Activated CD4-positive, alpha-beta memory T cell treated with anti-CD3 and anti-CD28 coated beads for 36 hours (primary cell): ENCODE data around the gene SEPHS1. TPM values are rescaled to one million over a fixed set of nuclear protein-coding genes. Genes with fewer than 3 reads are reported as not detected.

Source experiments
- CTCF ChIA-PET: fragments of 350-600 bp; sonication (Branson Sonifier 250); formaldehyde crosslinking; loops from one replicate; lab custom pipeline; 2021; ENCODE audit warnings: antibody characterized with exemption, inconsistent platforms; lab: Charles Lee
- POLR2A ChIA-PET: fragments of 350-600 bp; sonication (Branson Sonifier 250); formaldehyde crosslinking; loops from one replicate; lab custom pipeline; 2021; ENCODE audit warnings: antibody characterized with exemption; lab: Charles Lee
- DNase-seq: peaks from one replicate; pipeline ENCODE4 v3.0.0-alpha.2; 2020
- H3K27ac Mint-ChIP-seq: one replicate; pipeline ENCODE4 v1.8.0; 2021; ENCODE audit warnings: mixed read lengths
- H3K27me3 Mint-ChIP-seq: one replicate; pipeline ENCODE4 v1.8.0; 2021; ENCODE audit warnings: mixed read lengths
- H3K36me3 Mint-ChIP-seq: one replicate; pipeline ENCODE4 v1.8.0; 2021; ENCODE audit warnings: mixed read lengths
- H3K4me1 Mint-ChIP-seq: one replicate; pipeline ENCODE4 v1.8.0; 2021; ENCODE audit warnings: low read depth, mixed read lengths
- H3K4me3 Mint-ChIP-seq: one replicate; pipeline ENCODE4 v1.8.0; 2021; ENCODE audit warnings: mild to moderate bottlenecking, mixed read lengths
- H3K9me3 Mint-ChIP-seq: one replicate; pipeline ENCODE4 v1.8.0; 2021; ENCODE audit warnings: mixed read lengths
- intact Hi-C: fragments of 100-400 bp; cut with micrococcal nuclease; formaldehyde crosslinking; loops from one replicate; pipeline ENCODE4 v1.15.1; 2023
- total RNA-seq, 2 experiments: library from RNA; stranded (reverse); gene quantifications; one replicate each; pipeline ENCODE4 v1.2.3, GENCODE V29; 2021

Gene SEPHS1
- total RNA-seq, 2 experiments from 2014 or later, result 57.2 to 57.6 TPM

- CTCF ChIA-PET, result no interaction called here
- no peak overlapping the region for H3K27ac Mint-ChIP-seq
Observed at GRCh38 chr10:13321576-13321975, 26.5 kb downstream of the SEPHS1 start.

GRCh38 chr10:13319166-13319565 lies 28.9 kb downstream of the SEPHS1 start:
- Mint-ChIP-seq H3K27me3 (no peaks in the 10 kb centered on the region), H3K9me3 (no peaks in the 10 kb centered on the region), H3K27ac (no peak overlapping the region), H3K4me1 (no peaks in the 10 kb centered on the region), H3K4me3 (no peak overlapping the region), H3K36me3 (peaks cover 22% of the 10 kb centered on the region)
- POLR2A ChIA-PET, result no interaction called here
- CTCF ChIA-PET, result no interaction called here
- no peak for DNase-seq
- intact Hi-C loops, result no loop called here

More at GRCh38 chr10:13321576-13321975, 26.5 kb downstream of the SEPHS1 start:
- H3K9me3 Mint-ChIP-seq, result no peaks in the 10 kb centered on the region
- H3K27me3 Mint-ChIP-seq, result no peaks in the 10 kb centered on the region
- H3K4me1 Mint-ChIP-seq, result no peaks in the 10 kb centered on the region
- intact Hi-C loops, result no loop called here
- DNase-seq, result no peak
- peaks cover 36% of the 10 kb centered on the region for H3K36me3 Mint-ChIP-seq
- H3K4me3 Mint-ChIP-seq, result no peak overlapping the region
- POLR2A ChIA-PET, result no interaction called here

- POLR2A ChIA-PET, result no interaction called here
- Mint-ChIP-seq H3K4me1 (no peaks in the 10 kb centered on the region), H3K4me3 (no peak overlapping the region), H3K27me3 (no peaks in the 10 kb centered on the region), H3K27ac (no peak overlapping the region), H3K9me3 (no peaks in the 10 kb centered on the region), H3K36me3 (peaks cover 16% of the 10 kb centered on the region)
- CTCF ChIA-PET, result interaction anchor here (0.6 to 1.4 kb wide), 2 partner anchors 15 to 416 kb away, joined by 3 to 4 read pairs; no protein-coding TSS in a partner anchor
- DNase-seq, result no peak
- intact Hi-C loops, result no loop called here
Observed at GRCh38 chr10:13317474-13317873, 30.6 kb downstream of the SEPHS1 start.

- DNase-seq, result no peak
- Mint-ChIP-seq H3K4me1 (no peaks in the 10 kb centered on the region), H3K27ac (no peak overlapping the region), H3K4me3 (no peak overlapping the region), H3K9me3 (no peaks in the 10 kb centered on the region), H3K27me3 (no peaks in the 10 kb centered on the region), H3K36me3 (peaks cover 13% of the 10 kb centered on the region)
- CTCF ChIA-PET, result interaction anchor here (1.4 kb wide), 1 partner anchor 14 kb away, joined by 4 read pairs; no protein-coding TSS in a partner anchor
- POLR2A ChIA-PET, result interaction anchor here (0.6 kb wide), 1 partner anchor 174 kb away, joined by 4 read pairs; no protein-coding TSS in a partner anchor
- intact Hi-C loops, result no loop called here
Observed at GRCh38 chr10:13316635-13317311, 31.3 kb downstream of the SEPHS1 start.

GRCh38 chr10:13315361-13315760 lies 32.7 kb downstream of the SEPHS1 start:
- intact Hi-C loops, result no loop called here
- Mint-ChIP-seq H3K27ac (no peak overlapping the region), H3K9me3 (no peaks in the 10 kb centered on the region), H3K36me3 (peaks cover 8% of the 10 kb centered on the region), H3K4me1 (no peaks in the 10 kb centered on the region), H3K4me3 (no peak overlapping the region), H3K27me3 (no peaks in the 10 kb centered on the region)
- no peak for DNase-seq
- CTCF ChIA-PET, result no interaction called here
- POLR2A ChIA-PET, result interaction anchor here (0.8 kb wide), 1 partner anchor 13 kb away, joined by 4 read pairs; no protein-coding TSS in a partner anchor

GRCh38 chr10:13311177-13311575 lies 36.9 kb downstream of the SEPHS1 start:
- intact Hi-C loops, result no loop called here
- Mint-ChIP-seq H3K36me3 (no peaks in the 10 kb centered on the region), H3K9me3 (no peaks in the 10 kb centered on the region), H3K27me3 (no peaks in the 10 kb centered on the region), H3K4me3 (no peak overlapping the region), H3K4me1 (no peaks in the 10 kb centered on the region), H3K27ac (no peak overlapping the region)
- DNase-seq, result no peak
- ChIA-PET POLR2A (no interaction called here), CTCF (interaction anchor here (1.6 kb wide), 1 partner anchor 9 kb away, joined by 3 read pairs; no protein-coding TSS in a partner anchor)

- Mint-ChIP-seq H3K9me3 (no peaks in the 10 kb centered on the region), H3K4me1 (no peaks in the 10 kb centered on the region), H3K27me3 (no peaks in the 10 kb centered on the region), H3K4me3 (no peak overlapping the region), H3K36me3 (no peaks in the 10 kb centered on the region), H3K27ac (no peak overlapping the region)
- ChIA-PET CTCF (interaction anchor here (1.6 kb wide), 1 partner anchor 8 kb away, joined by 3 read pairs; no protein-coding TSS in a partner anchor), POLR2A (no interaction called here)
- intact Hi-C loops, result no loop called here
- DNase-seq, result no peak
Observed at GRCh38 chr10:13310518-13311176, 37.4 kb downstream of the SEPHS1 start.

GRCh38 chr10:13309792-13310191 lies 38.3 kb downstream of the SEPHS1 start:
- ChIA-PET POLR2A (no interaction called here), CTCF (interaction anchor here (1.6 kb wide), 1 partner anchor 7 kb away, joined by 3 read pairs; no protein-coding TSS in a partner anchor)
- no peak for DNase-seq
- Mint-ChIP-seq H3K4me3 (no peak overlapping the region), H3K27ac (no peak overlapping the region), H3K9me3 (no peaks in the 10 kb centered on the region), H3K36me3 (no peaks in the 10 kb centered on the region), H3K4me1 (no peaks in the 10 kb centered on the region), H3K27me3 (no peaks in the 10 kb centered on the region)
- intact Hi-C loops, result no loop called here

GRCh38 chr10:13308096-13308495 lies 40.0 kb downstream of the SEPHS1 start:
- Mint-ChIP-seq H3K27me3 (no peaks in the 10 kb centered on the region), H3K9me3 (no peaks in the 10 kb centered on the region), H3K27ac (no peak overlapping the region), H3K4me3 (no peak overlapping the region), H3K4me1 (no peaks in the 10 kb centered on the region), H3K36me3 (no peaks in the 10 kb centered on the region)
- intact Hi-C loops, result no loop called here
- ChIA-PET CTCF (interaction anchor here (1.0 kb wide), 1 partner anchor 146 kb away, joined by 4 read pairs; the partner anchor contains the start of gene MCM10), POLR2A (no interaction called here)
- DNase-seq, result no peak

- Mint-ChIP-seq H3K4me3 (no peak overlapping the region), H3K4me1 (peaks cover 8% of the 10 kb centered on the region), H3K27me3 (no peaks in the 10 kb centered on the region), H3K27ac (no peak overlapping the region), H3K9me3 (no peaks in the 10 kb centered on the region), H3K36me3 (peaks cover 2% of the 10 kb centered on the region)
- no peak for DNase-seq
- intact Hi-C loops, result no loop called here
- CTCF ChIA-PET, result interaction anchor here (0.6 kb wide), 1 partner anchor 39 kb away, joined by 3 read pairs; no protein-coding TSS in a partner anchor
- POLR2A ChIA-PET, result no interaction called here
Observed at GRCh38 chr10:13306103-13306502, 42.0 kb downstream of the SEPHS1 start.

- Mint-ChIP-seq H3K4me3 (peak overlapping the region; percentile 83), H3K27ac (peak overlapping the region; percentile 99), H3K27me3 (no peaks in the 10 kb centered on the region), H3K9me3 (no peaks in the 10 kb centered on the region), H3K4me1 (peaks cover 16% of the 10 kb centered on the region), H3K36me3 (peaks cover 3% of the 10 kb centered on the region)
- intact Hi-C loops, result loop anchor here (1.0 to 5.0 kb wide), 6 partner anchors 15 to 284 kb away; partner anchors contain the start of genes MCM10, PRPF18 and SEPHS1
- ChIA-PET POLR2A (interaction anchor here (0.6 to 2.0 kb wide), 12 partner anchors 11 to 1260 kb away, joined by 3 to 13 read pairs (median 4); partner anchors contain the start of genes MCM10 and UPF2), CTCF (interaction anchor here (0.6 to 3.2 kb wide), 28 partner anchors 8 to 520 kb away, joined by 3 to 55 read pairs (median 4); partner anchors contain the start of gene MCM10)
- no peak for DNase-seq
Observed at GRCh38 chr10:13302821-13303555, 45.1 kb downstream of the SEPHS1 start.
